ENCODE results near the gene NTRK2.

- TF ChIP-seq CTCF (conservative IDR thresholded peaks at IDR 0.05; ENCODE audit: low read depth, low read length), result no peak
- TF ChIP-seq EZH2 (IDR thresholded peaks at IDR 0.05; ENCODE audit: borderline replicate concordance, low read depth, low read length, poor library complexity, severe bottlenecking), result no peak
Observed at GRCh38 chr9:84722388-84722989, 53.0 kb downstream of the NTRK2 start.

Data from A673 (cell line).